Activated T-cell treated with anti-CD3 and anti-CD28 coated beads, Interleukin-2, amount 50 U/mL, for 72 hours (primary cell): ENCODE data around the gene AFDN. TPM values are rescaled to one million over a fixed set of nuclear protein-coding genes. Genes with fewer than 3 reads are reported as not detected.

Experiments used
- ATAC-seq, 2 donors: fragments of 150-1000 bp; cut with Tn5 transposase; replicated peaks in 1 of 2; 2 replicates each; pipeline ENCODE4 v1.10.0; 2021; ENCODE audit warnings: moderate library complexity in 2 of 2, mild to moderate bottlenecking in 1 of 2
- DNase-seq, 2 donors: peaks; one replicate each; pipeline ENCODE4 v3.0.0; 2021 to 2022; ENCODE audit warnings: mixed read lengths in 1 of 2
- H3K27ac Mint-ChIP-seq: one replicate; pipeline ENCODE4 v1.8.0; 2022; ENCODE audit warnings: mild to moderate bottlenecking, moderate library complexity, mixed read lengths
- H3K27me3 Mint-ChIP-seq: one replicate; pipeline ENCODE4 v1.8.0; 2022; ENCODE audit warnings: low read depth, mixed read lengths
- H3K36me3 Mint-ChIP-seq, 2 donors: one replicate each; pipeline ENCODE4 v1.8.0; 2022; ENCODE audit warnings: mixed read lengths in 2 of 2, mild to moderate bottlenecking in 1 of 2; ENCODE audit not compliant: insufficient read depth in 2 of 2
- H3K4me1 Mint-ChIP-seq: one replicate; pipeline ENCODE4 v1.8.0; 2022; ENCODE audit warnings: low read depth, mixed read lengths
- H3K4me3 Mint-ChIP-seq, 2 donors: one replicate each; pipeline ENCODE4 v1.8.0; 2022; ENCODE audit warnings: mild to moderate bottlenecking in 2 of 2, mixed read lengths in 2 of 2, moderate library complexity in 2 of 2
- H3K9me3 Mint-ChIP-seq, 2 donors: one replicate each; pipeline ENCODE4 v1.8.0; 2022; ENCODE audit warnings: mixed read lengths in 2 of 2
- total RNA-seq, 2 donors: library from RNA; stranded (reverse); gene quantifications; one replicate each; pipeline ENCODE4 v1.2.3, GENCODE V29; 2022

AFDN gene
- total RNA-seq, 2 donors from 2014 or later = 21.6 to 31.9 TPM

GRCh38 chr6:167832497-167833395 is 6.0 kb downstream of the AFDN start:
- H3K9me3 Mint-ChIP-seq = no peaks in the 10 kb centered on the region
- DNase-seq = no peak
- no peak for ATAC-seq
- peaks cover 59% of the 10 kb centered on the region for H3K27me3 Mint-ChIP-seq
- H3K4me1 Mint-ChIP-seq = peaks cover 27% of the 10 kb centered on the region
- peak overlapping the region in 1 of 2 donors; percentile 75 for H3K4me3 Mint-ChIP-seq
- no peak overlapping the region for H3K27ac Mint-ChIP-seq
- H3K36me3 Mint-ChIP-seq = peaks cover 0 to 4% of the 10 kb centered on the region in 2 donors

GRCh38 chr6:167833396-167833763 is 6.7 kb downstream of the AFDN start:
- no peak for ATAC-seq
- no peak overlapping the region for H3K27ac Mint-ChIP-seq
- H3K36me3 Mint-ChIP-seq = no peaks in the 10 kb centered on the region
- H3K4me1 Mint-ChIP-seq = peaks cover 21% of the 10 kb centered on the region
- peak overlapping the region in 1 of 2 donors; percentile 75 for H3K4me3 Mint-ChIP-seq
- H3K9me3 Mint-ChIP-seq = no peaks in the 10 kb centered on the region
- DNase-seq = no peak
- H3K27me3 Mint-ChIP-seq = peaks cover 52% of the 10 kb centered on the region

GRCh38 chr6:167835260-167835659 is 8.5 kb downstream of the AFDN start:
- peaks cover 20% of the 10 kb centered on the region for H3K4me1 Mint-ChIP-seq
- H3K9me3 Mint-ChIP-seq = no peaks in the 10 kb centered on the region
- no peak overlapping the region for H3K27ac Mint-ChIP-seq
- DNase-seq = no peak
- H3K4me3 Mint-ChIP-seq = peak overlapping the region in 1 of 2 donors; percentile 45
- H3K36me3 Mint-ChIP-seq = no peaks in the 10 kb centered on the region
- H3K27me3 Mint-ChIP-seq = peaks cover 35% of the 10 kb centered on the region
- ATAC-seq = no peak

- Mint-ChIP-seq H3K36me3 (no peaks in the 10 kb centered on the region), H3K27me3 (peaks cover 20% of the 10 kb centered on the region), H3K9me3 (no peaks in the 10 kb centered on the region), H3K4me3 (no peak overlapping the region), H3K27ac (no peak overlapping the region), H3K4me1 (peaks cover 10% of the 10 kb centered on the region)
- DNase-seq (no peak), ATAC-seq (no peak)
These were observed 10.0 kb downstream of the AFDN start for GRCh38 chr6:167836721-167837120.

- H3K36me3 Mint-ChIP-seq = no peaks in the 10 kb centered on the region
- no peaks in the 10 kb centered on the region for H3K9me3 Mint-ChIP-seq
- peaks cover 2% of the 10 kb centered on the region for H3K4me1 Mint-ChIP-seq
- H3K4me3 Mint-ChIP-seq = no peak overlapping the region
- no peak for DNase-seq
- H3K27me3 Mint-ChIP-seq = peaks cover 20% of the 10 kb centered on the region
- ATAC-seq = no peak
- H3K27ac Mint-ChIP-seq = no peak overlapping the region
These were observed 11.6 kb downstream of the AFDN start for GRCh38 chr6:167838207-167838748.

- DNase-seq (no peak), ATAC-seq (no peak)
- no peak overlapping the region for H3K4me3 Mint-ChIP-seq
These were observed 12.6 kb downstream of the AFDN start for GRCh38 chr6:167839343-167839742.

GRCh38 chr6:167839755-167840154 is 13.0 kb downstream of the AFDN start:
- Mint-ChIP-seq H3K4me3 (no peak overlapping the region), H3K27ac (no peak overlapping the region), H3K9me3 (no peaks in the 10 kb centered on the region), H3K4me1 (no peaks in the 10 kb centered on the region), H3K27me3 (peaks cover 20% of the 10 kb centered on the region), H3K36me3 (no peaks in the 10 kb centered on the region)
- DNase-seq (no peak), ATAC-seq (no peak)

More at GRCh38 chr6:167839343-167839742, 12.6 kb downstream of the AFDN start:
- no peaks in the 10 kb centered on the region for H3K4me1 Mint-ChIP-seq
- peaks cover 24% of the 10 kb centered on the region for H3K27me3 Mint-ChIP-seq
- no peaks in the 10 kb centered on the region for H3K36me3 Mint-ChIP-seq
- no peaks in the 10 kb centered on the region for H3K9me3 Mint-ChIP-seq
- H3K27ac Mint-ChIP-seq = no peak overlapping the region

- H3K4me1 Mint-ChIP-seq = no peaks in the 10 kb centered on the region
- H3K36me3 Mint-ChIP-seq = no peaks in the 10 kb centered on the region
- DNase-seq = no peak
- H3K27ac Mint-ChIP-seq = no peak overlapping the region
- ATAC-seq = no peak
- no peak overlapping the region for H3K4me3 Mint-ChIP-seq
- H3K9me3 Mint-ChIP-seq = no peaks in the 10 kb centered on the region
- H3K27me3 Mint-ChIP-seq = peaks cover 16% of the 10 kb centered on the region
These were observed 13.4 kb downstream of the AFDN start for GRCh38 chr6:167840160-167840525.

- Mint-ChIP-seq H3K36me3 (no peaks in the 10 kb centered on the region), H3K4me3 (no peak overlapping the region), H3K27ac (no peak overlapping the region), H3K9me3 (no peaks in the 10 kb centered on the region), H3K4me1 (no peaks in the 10 kb centered on the region), H3K27me3 (peaks cover 18% of the 10 kb centered on the region)
- ATAC-seq (no peak), DNase-seq (no peak)
These were observed 13.9 kb downstream of the AFDN start for GRCh38 chr6:167840526-167841179.

- no peak overlapping the region for H3K4me3 Mint-ChIP-seq
- H3K36me3 Mint-ChIP-seq = no peaks in the 10 kb centered on the region
- no peak for DNase-seq
- H3K9me3 Mint-ChIP-seq = no peaks in the 10 kb centered on the region
- H3K27me3 Mint-ChIP-seq = peaks cover 23% of the 10 kb centered on the region
- no peak overlapping the region for H3K27ac Mint-ChIP-seq
- H3K4me1 Mint-ChIP-seq = no peaks in the 10 kb centered on the region
- no peak for ATAC-seq
These were observed 15.3 kb downstream of the AFDN start for GRCh38 chr6:167841981-167842380.

- no peak overlapping the region for H3K4me3 Mint-ChIP-seq
- DNase-seq (no peak), ATAC-seq (no peak)
- no peaks in the 10 kb centered on the region for H3K36me3 Mint-ChIP-seq
- no peak overlapping the region for H3K27ac Mint-ChIP-seq
- no peaks in the 10 kb centered on the region for H3K9me3 Mint-ChIP-seq
- H3K27me3 Mint-ChIP-seq = peaks cover 27% of the 10 kb centered on the region
- H3K4me1 Mint-ChIP-seq = no peaks in the 10 kb centered on the region
These were observed 15.7 kb downstream of the AFDN start for GRCh38 chr6:167842457-167842856.

GRCh38 chr6:167843023-167843422 is 16.3 kb downstream of the AFDN start:
- Mint-ChIP-seq H3K9me3 (no peaks in the 10 kb centered on the region), H3K27me3 (peaks cover 33% of the 10 kb centered on the region), H3K27ac (no peak overlapping the region), H3K4me1 (no peaks in the 10 kb centered on the region), H3K36me3 (no peaks in the 10 kb centered on the region), H3K4me3 (no peak overlapping the region)
- no peak for ATAC-seq
- no peak for DNase-seq

GRCh38 chr6:167845856-167846255 is 19.1 kb downstream of the AFDN start:
- no peaks in the 10 kb centered on the region for H3K9me3 Mint-ChIP-seq
- H3K36me3 Mint-ChIP-seq = no peaks in the 10 kb centered on the region
- H3K4me3 Mint-ChIP-seq = no peak overlapping the region
- peaks cover 41% of the 10 kb centered on the region for H3K27me3 Mint-ChIP-seq
- no peaks in the 10 kb centered on the region for H3K4me1 Mint-ChIP-seq
- ATAC-seq = no peak
- no peak for DNase-seq
- no peak overlapping the region for H3K27ac Mint-ChIP-seq
